ENCODE results near the gene ZYG11A. TPM values are rescaled to one million over a fixed set of nuclear protein-coding genes. Genes with fewer than 3 reads are reported as not detected.
A peak's percentile ranks its signal among the peaks of the same experiment; 100 is the strongest.

ZYG11A gene
- total and polyA plus RNA-seq, 2 donors (not counting 1 experiment from before 2014, with no cell fraction given) = 0.28 to 0.50 TPM

GRCh38 chr1:52887483-52887882 is 44.9 kb downstream of the ZYG11A start:
- H3K36me3 ChIP-seq (ENCODE audit: control insufficient read depth, insufficient read depth, low read length) = no peaks in the 10 kb centered on the region
- no peaks in the 10 kb centered on the region for H3K4me1 ChIP-seq (ENCODE audit: control insufficient read depth, extremely low read depth, insufficient read depth, low read length)
- no peaks in the 10 kb centered on the region for H3K27me3 ChIP-seq (ENCODE audit: control insufficient read depth, insufficient read depth, low read length)
- H3K79me2 ChIP-seq (ENCODE audit: control insufficient read depth, insufficient read depth, low read length) = no peaks in the 10 kb centered on the region
- no peak overlapping the region for H3K4me2 ChIP-seq (ENCODE audit: extremely low read depth, insufficient read depth, low read length)
- no peaks in the 10 kb centered on the region for H3K9me3 ChIP-seq (ENCODE audit: control insufficient read depth, insufficient read depth, low read depth, low read length)
- no peak overlapping the region for H3K9ac ChIP-seq (ENCODE audit: insufficient read depth, low read length)
- H3K27ac ChIP-seq (ENCODE audit: insufficient read depth, low read length) = no peak overlapping the region
- no peak overlapping the region for H2AFZ ChIP-seq (ENCODE audit: low read length)
- no peak for DNase-seq (ENCODE audit: low read depth in 2 of 2)
- H3K4me3 ChIP-seq (replicated peaks in 1 of 4; ENCODE audit: control extremely low read depth in 1 of 4, insufficient read depth in 1 of 4, low read depth in 3 of 4, low read length in 4 of 4) = no peak overlapping the region
- H4K20me1 ChIP-seq (ENCODE audit: control insufficient read depth, extremely low read depth, insufficient read depth, low read length) = no peaks in the 10 kb centered on the region
- TF ChIP-seq, protein P1, sequence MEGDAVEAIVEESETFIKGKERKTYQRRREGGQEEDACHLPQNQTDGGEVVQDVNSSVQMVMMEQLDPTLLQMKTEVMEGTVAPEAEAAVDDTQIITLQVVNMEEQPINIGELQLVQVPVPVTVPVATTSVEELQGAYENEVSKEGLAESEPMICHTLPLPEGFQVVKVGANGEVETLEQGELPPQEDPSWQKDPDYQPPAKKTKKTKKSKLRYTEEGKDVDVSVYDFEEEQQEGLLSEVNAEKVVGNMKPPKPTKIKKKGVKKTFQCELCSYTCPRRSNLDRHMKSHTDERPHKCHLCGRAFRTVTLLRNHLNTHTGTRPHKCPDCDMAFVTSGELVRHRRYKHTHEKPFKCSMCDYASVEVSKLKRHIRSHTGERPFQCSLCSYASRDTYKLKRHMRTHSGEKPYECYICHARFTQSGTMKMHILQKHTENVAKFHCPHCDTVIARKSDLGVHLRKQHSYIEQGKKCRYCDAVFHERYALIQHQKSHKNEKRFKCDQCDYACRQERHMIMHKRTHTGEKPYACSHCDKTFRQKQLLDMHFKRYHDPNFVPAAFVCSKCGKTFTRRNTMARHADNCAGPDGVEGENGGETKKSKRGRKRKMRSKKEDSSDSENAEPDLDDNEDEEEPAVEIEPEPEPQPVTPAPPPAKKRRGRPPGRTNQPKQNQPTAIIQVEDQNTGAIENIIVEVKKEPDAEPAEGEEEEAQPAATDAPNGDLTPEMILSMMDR (conservative IDR thresholded peaks at IDR 0.05 in 1 of 2, IDR thresholded peaks at IDR 0.05 in 1 of 2; ENCODE audit: low read depth in 1 of 2, low read length in 2 of 2) = no peak
- TF ChIP-seq EZH2 (IDR thresholded peaks at IDR 0.05; ENCODE audit: low read length, missing control alignments) = no peak

DNA sequence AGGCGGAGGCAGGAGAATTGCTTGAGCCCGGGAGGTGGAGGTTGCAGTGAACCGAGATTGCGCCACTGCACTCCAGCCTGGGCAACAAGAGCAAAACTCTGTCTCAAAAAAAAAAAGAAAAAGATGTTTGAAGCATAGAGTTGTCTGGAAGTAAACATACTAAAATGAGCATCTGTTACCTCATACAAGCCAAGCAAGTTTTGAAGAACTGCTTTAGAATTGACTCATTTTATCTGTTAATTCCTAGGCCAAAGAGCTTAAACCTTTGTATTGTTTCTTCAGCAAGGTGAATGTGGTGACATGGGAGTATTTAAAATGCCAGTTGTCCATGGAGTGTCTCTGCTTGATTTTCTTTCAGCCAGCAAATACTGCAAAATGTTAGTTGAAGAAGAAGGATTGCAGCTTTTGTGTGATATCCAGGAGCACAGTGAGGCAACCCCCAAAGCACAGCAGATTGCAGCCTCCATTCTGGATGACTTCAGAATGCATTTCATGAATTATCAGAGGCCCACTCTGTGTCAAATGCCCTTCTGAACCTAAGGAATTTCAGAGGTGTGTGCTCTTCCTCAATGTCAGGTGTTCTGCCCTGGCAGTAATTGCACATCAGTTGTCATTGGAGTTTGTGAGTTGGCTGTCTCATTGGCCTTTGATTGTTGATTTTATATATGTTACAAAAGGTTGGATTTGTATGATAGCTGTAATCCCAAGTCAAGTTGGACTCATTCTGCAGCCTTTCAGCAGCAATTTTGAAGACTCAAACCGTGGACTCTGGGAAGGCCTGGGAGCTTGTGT is 50.1 kb downstream of the ZYG11A start:
- Histone ChIP-seq H3K9me3 (ENCODE audit: control insufficient read depth, insufficient read depth, low read depth, low read length) (no peaks in the 10 kb centered on the region), H3K4me3 (replicated peaks in 1 of 4; ENCODE audit: control extremely low read depth in 1 of 4, insufficient read depth in 1 of 4, low read depth in 3 of 4, low read length in 4 of 4) (no peak overlapping the region), H3K79me2 (ENCODE audit: control insufficient read depth, insufficient read depth, low read length) (no peaks in the 10 kb centered on the region), H3K27ac (ENCODE audit: insufficient read depth, low read length) (no peak overlapping the region), H4K20me1 (ENCODE audit: control insufficient read depth, extremely low read depth, insufficient read depth, low read length) (no peaks in the 10 kb centered on the region), H3K9ac (ENCODE audit: insufficient read depth, low read length) (no peak overlapping the region), H2AFZ (ENCODE audit: low read length) (no peak overlapping the region), H3K27me3 (ENCODE audit: control insufficient read depth, insufficient read depth, low read length) (no peaks in the 10 kb centered on the region), H3K36me3 (ENCODE audit: control insufficient read depth, insufficient read depth, low read length) (no peaks in the 10 kb centered on the region), H3K4me1 (ENCODE audit: control insufficient read depth, extremely low read depth, insufficient read depth, low read length) (no peaks in the 10 kb centered on the region), H3K4me2 (ENCODE audit: extremely low read depth, insufficient read depth, low read length) (no peak overlapping the region)
- TF ChIP-seq, protein P1 (conservative IDR thresholded peaks at IDR 0.05 in 1 of 2, IDR thresholded peaks at IDR 0.05 in 1 of 2; ENCODE audit: low read depth in 1 of 2, low read length in 2 of 2) = no peak
- TF ChIP-seq EZH2 (IDR thresholded peaks at IDR 0.05; ENCODE audit: low read length, missing control alignments) = no peak
- DNase-seq (ENCODE audit: low read depth in 2 of 2) = no peak

DNA sequence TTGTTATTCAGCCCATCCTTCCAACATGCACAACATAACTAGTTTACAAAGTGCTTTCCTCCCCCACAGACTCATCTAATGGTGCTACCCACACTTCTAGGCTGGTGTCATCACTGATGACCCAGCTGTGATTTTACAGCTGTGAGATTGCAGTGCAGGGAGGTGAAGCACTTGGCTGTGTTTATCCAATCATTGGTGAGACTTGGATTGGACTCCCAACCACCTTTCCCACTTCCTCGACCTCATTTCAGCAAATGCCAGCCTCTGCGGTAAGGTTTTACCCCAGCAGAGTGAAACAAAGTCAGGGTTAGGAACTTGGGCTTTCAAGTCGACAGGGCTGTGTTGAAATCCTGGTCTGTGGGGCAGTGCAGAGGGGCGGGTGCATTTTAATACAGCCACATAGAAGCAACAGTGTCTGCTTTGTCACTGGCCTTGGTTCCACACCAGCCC is 56.9 kb downstream of the ZYG11A start:
- H3K27me3 ChIP-seq (ENCODE audit: control insufficient read depth, insufficient read depth, low read length) = no peaks in the 10 kb centered on the region
- no peaks in the 10 kb centered on the region for H3K9me3 ChIP-seq (ENCODE audit: control insufficient read depth, insufficient read depth, low read depth, low read length)
- no peaks in the 10 kb centered on the region for H3K36me3 ChIP-seq (ENCODE audit: control insufficient read depth, insufficient read depth, low read length)
- H3K79me2 ChIP-seq (ENCODE audit: control insufficient read depth, insufficient read depth, low read length) = no peaks in the 10 kb centered on the region
- H2AFZ ChIP-seq (ENCODE audit: low read length) = no peak overlapping the region
- no peak for TF ChIP-seq EZH2 (IDR thresholded peaks at IDR 0.05; ENCODE audit: low read length, missing control alignments)
- TF ChIP-seq, protein P1 (conservative IDR thresholded peaks at IDR 0.05 in 1 of 2, IDR thresholded peaks at IDR 0.05 in 1 of 2; ENCODE audit: low read depth in 1 of 2, low read length in 2 of 2) = no peak
- no peaks in the 10 kb centered on the region for H4K20me1 ChIP-seq (ENCODE audit: control insufficient read depth, extremely low read depth, insufficient read depth, low read length)
- H3K4me1 ChIP-seq (ENCODE audit: control insufficient read depth, extremely low read depth, insufficient read depth, low read length) = no peaks in the 10 kb centered on the region
- peak in 1 of 2 donors; percentile 31 for DNase-seq (ENCODE audit: low read depth in 2 of 2)
- no peak overlapping the region for H3K4me2 ChIP-seq (ENCODE audit: extremely low read depth, insufficient read depth, low read length)
- H3K9ac ChIP-seq (ENCODE audit: insufficient read depth, low read length) = no peak overlapping the region
- H3K27ac ChIP-seq (ENCODE audit: insufficient read depth, low read length) = no peak overlapping the region
- H3K4me3 ChIP-seq (replicated peaks in 1 of 4; ENCODE audit: control extremely low read depth in 1 of 4, insufficient read depth in 1 of 4, low read depth in 3 of 4, low read length in 4 of 4) = no peak overlapping the region
